ENCODE results near the gene TPRN.

TPRN gene

GRCh38 chr9:137236238-137236935 is 35.8 kb upstream of the TPRN start:
- DNase-seq, result peak; percentile 86 to 94 (median 89)

GRCh38 chr9:137235424-137236237 is 35.1 kb upstream of the TPRN start:
- no peak for DNase-seq

- DNase-seq, result no peak
These were observed 34.4 kb upstream of the TPRN start for GRCh38 chr9:137234758-137235423.

- no peak for DNase-seq
These were observed 33.6 kb upstream of the TPRN start for GRCh38 chr9:137234055-137234697.

GRCh38 chr9:137233143-137233980 is 32.8 kb upstream of the TPRN start:
- DNase-seq, result no peak

- no peak for DNase-seq
These were observed 32.0 kb upstream of the TPRN start for GRCh38 chr9:137232510-137232909.

- DNase-seq, result no peak
These were observed 31.6 kb upstream of the TPRN start for GRCh38 chr9:137232101-137232500.

- DNase-seq, result no peak
These were observed 31.0 kb upstream of the TPRN start for GRCh38 chr9:137231372-137232039.

GRCh38 chr9:137230705-137231371 is 30.3 kb upstream of the TPRN start, which contains the start of gene SLC34A3:
Gene SLC34A3, plus strand, starts transcription at chr9:137230901. Its CDS starts 802 bp downstream, at chr9:137231703.
- DNase-seq, result no peak

- DNase-seq, result no peak
These were observed 29.6 kb upstream of the TPRN start for GRCh38 chr9:137229903-137230704.

- DNase-seq, result no peak
These were observed 28.7 kb upstream of the TPRN start for GRCh38 chr9:137228968-137229896.

- DNase-seq, result no peak
These were observed 28.0 kb upstream of the TPRN start for GRCh38 chr9:137228506-137228967.

GRCh38 chr9:137227853-137228505 is 27.4 kb upstream of the TPRN start:
- no peak for DNase-seq

GRCh38 chr9:137227054-137227852 is 26.7 kb upstream of the TPRN start, which contains the start of gene RNF224:
Gene RNF224, plus strand, starts transcription at chr9:137227502. Its CDS starts 834 bp downstream, at chr9:137228336.
- peak; percentile 70 to 85 (median 79) for DNase-seq

- DNase-seq, result no peak
These were observed 26.0 kb upstream of the TPRN start for GRCh38 chr9:137226338-137227053.

GRCh38 chr9:137225699-137226331 is 25.3 kb upstream of the TPRN start:
- no peak for DNase-seq
